ENCODE measurements around the gene MKX. TPM values are rescaled to one million over a fixed set of nuclear protein-coding genes. Genes with fewer than 3 reads are reported as not detected.

MKX gene
- total and polyA plus RNA-seq, 9 of the 15 experiments (the other 6 are each of a cell fraction or from before 2014, with no cell fraction given), result 0.07 TPM; not detected in 7

DNA sequence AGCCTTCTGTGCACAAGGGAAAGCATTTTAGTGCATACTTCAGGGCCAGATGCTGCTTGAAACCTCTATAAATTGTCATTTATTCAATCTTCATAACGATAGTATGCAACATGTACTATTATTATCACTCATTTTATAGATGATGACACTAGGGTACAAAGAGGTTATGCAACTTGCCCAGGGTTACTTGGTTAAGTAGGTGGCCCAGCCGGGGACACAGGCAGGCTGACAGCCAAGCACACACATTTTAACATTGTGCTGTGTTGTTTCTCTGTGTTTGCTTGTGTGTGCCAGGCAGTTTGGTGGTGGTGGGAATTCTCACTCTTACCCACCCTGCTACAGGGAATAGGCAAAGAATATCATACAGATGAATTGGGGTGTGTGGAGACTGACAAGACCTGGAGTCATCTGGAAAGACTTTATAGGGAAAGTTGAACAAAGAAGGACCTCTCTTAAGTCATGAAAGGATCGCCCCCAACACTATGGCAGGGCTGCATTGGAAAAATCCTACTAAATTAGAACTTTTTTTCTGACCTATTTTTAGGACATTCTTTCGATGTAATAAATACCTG lies 98.9 kb downstream of the MKX start:
- intact Hi-C loops (cut with micrococcal nuclease), result no loop called here
- Histone ChIP-seq H3K36me3 (ENCODE audit: control insufficient read depth, insufficient read depth, low read length) (no peaks in the 10 kb centered on the region), H3K4me1 (replicated peaks in 1 of 2; ENCODE audit: control insufficient read depth in 2 of 2, insufficient read depth in 2 of 2, low read length in 2 of 2) (no peaks in the 10 kb centered on the region), H3K27ac (ENCODE audit: extremely low read depth, low read depth, low read length) (no peak overlapping the region), H3K4me3 (no peak overlapping the region), H2AFZ (ENCODE audit: low read depth, low read length) (no peak overlapping the region), H3K9me3 (replicated peaks; ENCODE audit: control insufficient read depth, insufficient read depth, low read depth, low read length) (no peaks in the 10 kb centered on the region), H3K79me2 (ENCODE audit: control insufficient read depth, insufficient read depth, low read length) (no peaks in the 10 kb centered on the region), H3K9ac (ENCODE audit: insufficient read depth in 1 of 2, low read depth in 2 of 2, low read length in 2 of 2) (no peak overlapping the region), H3K27me3 (ENCODE audit: control insufficient read depth in 2 of 2, insufficient read depth in 2 of 2, low read length in 2 of 2) (no peaks in the 10 kb centered on the region; a peak in 1 of 5 replicates), H3K4me2 (ENCODE audit: insufficient read depth, low read length) (no peak overlapping the region), H3K9me1 (ENCODE audit: control insufficient read depth, insufficient read depth, low read length) (no peaks in the 10 kb centered on the region), H4K20me1 (replicated peaks; ENCODE audit: control insufficient read depth, insufficient read depth, low read length) (no peaks in the 10 kb centered on the region)
- ChIA-PET POLR2A (no interaction called here), CTCF (ENCODE audit: low intra/inter-chr PET ratio) (no interaction called here)
- ATAC-seq (no peak), FAIRE-seq (no peak), DNase-seq (ENCODE audit: extremely low read depth in 1 of 4, low spot score in 3 of 4) (no peak)
- in situ Hi-C loops (cut with MboI), result no loop called here
- no TSS peak for BruUV-seq (replicated peaks)
- WGBS (ENCODE audit: insufficient coverage, low coverage, missing lambda C conversion rate), result under 1% methylated on average over 4 of the region's 4 CpGs
- TF ChIP-seq FOXJ3 (CRISPR knock-in tag; IDR thresholded peaks at IDR 0.05), result no peak
- TF ChIP-seq PCBP1 (IDR thresholded peaks at IDR 0.05; ENCODE audit: low read depth, low read length, poor library complexity, severe bottlenecking), result no peak
- TF ChIP-seq, protein P1, sequence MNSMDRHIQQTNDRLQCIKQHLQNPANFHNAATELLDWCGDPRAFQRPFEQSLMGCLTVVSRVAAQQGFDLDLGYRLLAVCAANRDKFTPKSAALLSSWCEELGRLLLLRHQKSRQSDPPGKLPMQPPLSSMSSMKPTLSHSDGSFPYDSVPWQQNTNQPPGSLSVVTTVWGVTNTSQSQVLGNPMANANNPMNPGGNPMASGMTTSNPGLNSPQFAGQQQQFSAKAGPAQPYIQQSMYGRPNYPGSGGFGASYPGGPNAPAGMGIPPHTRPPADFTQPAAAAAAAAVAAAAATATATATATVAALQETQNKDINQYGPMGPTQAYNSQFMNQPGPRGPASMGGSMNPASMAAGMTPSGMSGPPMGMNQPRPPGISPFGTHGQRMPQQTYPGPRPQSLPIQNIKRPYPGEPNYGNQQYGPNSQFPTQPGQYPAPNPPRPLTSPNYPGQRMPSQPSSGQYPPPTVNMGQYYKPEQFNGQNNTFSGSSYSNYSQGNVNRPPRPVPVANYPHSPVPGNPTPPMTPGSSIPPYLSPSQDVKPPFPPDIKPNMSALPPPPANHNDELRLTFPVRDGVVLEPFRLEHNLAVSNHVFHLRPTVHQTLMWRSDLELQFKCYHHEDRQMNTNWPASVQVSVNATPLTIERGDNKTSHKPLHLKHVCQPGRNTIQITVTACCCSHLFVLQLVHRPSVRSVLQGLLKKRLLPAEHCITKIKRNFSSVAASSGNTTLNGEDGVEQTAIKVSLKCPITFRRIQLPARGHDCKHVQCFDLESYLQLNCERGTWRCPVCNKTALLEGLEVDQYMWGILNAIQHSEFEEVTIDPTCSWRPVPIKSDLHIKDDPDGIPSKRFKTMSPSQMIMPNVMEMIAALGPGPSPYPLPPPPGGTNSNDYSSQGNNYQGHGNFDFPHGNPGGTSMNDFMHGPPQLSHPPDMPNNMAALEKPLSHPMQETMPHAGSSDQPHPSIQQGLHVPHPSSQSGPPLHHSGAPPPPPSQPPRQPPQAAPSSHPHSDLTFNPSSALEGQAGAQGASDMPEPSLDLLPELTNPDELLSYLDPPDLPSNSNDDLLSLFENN (IDR thresholded peaks at IDR 0.05; ENCODE audit: low read depth in 2 of 2, low read length in 2 of 2), result no peak
- no peak for TF ChIP-seq ARNT (IDR thresholded peaks at IDR 0.05)
- no peak for TF ChIP-seq ETV5 (CRISPR knock-in tag; IDR thresholded peaks at IDR 0.05; ENCODE audit: low read depth)
- no peak for TF ChIP-seq SMARCE1 (IDR thresholded peaks at IDR 0.05)
- TF ChIP-seq TBP (optimal IDR thresholded peaks at IDR 0.05; ENCODE audit: low read depth, low read length), result no peak
- no peak for TF ChIP-seq TEAD4 (IDR thresholded peaks at IDR 0.05; ENCODE audit: low read length)
- TF ChIP-seq TEAD4 (CRISPR knock-in tag; IDR thresholded peaks at IDR 0.05; ENCODE audit: borderline replicate concordance), result no peak
- no peak for TF ChIP-seq PTBP1 (IDR thresholded peaks at IDR 0.05; ENCODE audit: low read depth, low read length)
- TF ChIP-seq HNRNPUL1 (IDR thresholded peaks at IDR 0.05; ENCODE audit: low read length), result no peak
- TF ChIP-seq, protein P2, sequence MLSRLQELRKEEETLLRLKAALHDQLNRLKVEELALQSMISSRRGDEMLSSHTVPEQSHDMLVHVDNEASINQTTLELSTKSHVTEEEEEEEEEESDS (CRISPR knock-in tag; IDR thresholded peaks at IDR 0.05), result no peak
- no peak for TF ChIP-seq ZFX (CRISPR knock-in tag; IDR thresholded peaks at IDR 0.05)
- no peak for TF ChIP-seq POLR2B (IDR thresholded peaks at IDR 0.05; ENCODE audit: low read depth, partially characterized antibody)
- TF ChIP-seq, protein P3, sequence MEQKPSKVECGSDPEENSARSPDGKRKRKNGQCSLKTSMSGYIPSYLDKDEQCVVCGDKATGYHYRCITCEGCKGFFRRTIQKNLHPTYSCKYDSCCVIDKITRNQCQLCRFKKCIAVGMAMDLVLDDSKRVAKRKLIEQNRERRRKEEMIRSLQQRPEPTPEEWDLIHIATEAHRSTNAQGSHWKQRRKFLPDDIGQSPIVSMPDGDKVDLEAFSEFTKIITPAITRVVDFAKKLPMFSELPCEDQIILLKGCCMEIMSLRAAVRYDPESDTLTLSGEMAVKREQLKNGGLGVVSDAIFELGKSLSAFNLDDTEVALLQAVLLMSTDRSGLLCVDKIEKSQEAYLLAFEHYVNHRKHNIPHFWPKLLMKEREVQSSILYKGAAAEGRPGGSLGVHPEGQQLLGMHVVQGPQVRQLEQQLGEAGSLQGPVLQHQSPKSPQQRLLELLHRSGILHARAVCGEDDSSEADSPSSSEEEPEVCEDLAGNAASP (IDR thresholded peaks at IDR 0.05), result no peak
- no peak for TF ChIP-seq CAMTA2 (CRISPR knock-in tag; conservative IDR thresholded peaks at IDR 0.05)
